ENCODE data around the gene BTBD9. TPM values are rescaled to one million over a fixed set of nuclear protein-coding genes. Genes with fewer than 3 reads are reported as not detected.

BTBD9 gene
- total and polyA plus RNA-seq, 2 donors (not counting 3 experiments of a cell fraction or from before 2014, with no cell fraction given): 4.9 to 15.0 TPM

DNA sequence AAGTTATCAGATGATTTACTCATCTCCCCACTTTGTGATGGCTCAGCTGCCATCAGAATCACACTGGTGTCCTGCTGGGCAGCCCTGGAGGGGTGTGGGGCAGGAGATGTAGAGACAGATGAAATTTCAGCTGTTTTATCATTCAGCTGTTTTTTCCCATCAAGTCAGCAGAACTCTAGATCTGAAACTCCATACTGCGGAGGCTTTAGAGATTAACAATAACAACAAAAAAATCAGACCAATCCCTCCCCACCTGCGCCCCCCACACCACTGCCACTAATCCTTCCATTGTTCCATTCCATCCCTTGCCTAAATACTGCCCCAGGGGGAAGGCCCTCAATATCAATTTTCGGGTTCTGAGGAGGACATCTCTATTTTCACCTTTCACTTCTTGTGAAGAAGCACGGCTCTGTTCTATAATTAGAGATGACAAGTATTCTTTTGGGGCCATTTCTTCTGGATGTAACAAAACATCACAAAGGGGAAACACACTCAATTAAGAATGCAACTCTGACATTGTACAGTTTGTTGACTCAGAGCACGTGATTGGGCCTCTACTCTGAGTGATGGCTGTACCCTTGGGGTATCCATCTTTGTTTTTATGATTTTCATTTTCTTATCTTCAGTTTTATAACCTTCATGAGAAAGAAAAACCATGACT is 423.9 kb downstream of the BTBD9 start:
- dilution Hi-C loops (cut with MboI; ENCODE audit: extremely low pct_ligation_motif_present, low sequenced_read_pairs): no loop called here
- H3K9ac ChIP-seq (replicated peaks; ENCODE audit: extremely low read depth, insufficient read depth, low read length): no peak overlapping the region
- POLR2A ChIA-PET: no interaction called here
- H3K4me2 ChIP-seq (ENCODE audit: insufficient read depth, low read length): no peak overlapping the region
- H3K4me3 ChIP-seq (replicated peaks in 1 of 3; ENCODE audit: insufficient read depth in 1 of 3, low read depth in 1 of 3, low read length in 3 of 3): no peak overlapping the region
- H3K27ac ChIP-seq (ENCODE audit: insufficient read depth, low read depth, low read length): no peak overlapping the region
- TF ChIP-seq CTCF (IDR thresholded peaks at IDR 0.05; ENCODE audit: extremely low read depth in 1 of 2, insufficient read depth in 1 of 2, low read depth in 1 of 2, low read length in 2 of 2): no peak
- no peak for TF ChIP-seq FOS (IDR thresholded peaks at IDR 0.05; ENCODE audit: borderline replicate concordance, insufficient read depth, low read length)
- TF ChIP-seq MAX (IDR thresholded peaks at IDR 0.05; ENCODE audit: insufficient read depth, insufficient read length): no peak
- no peak for TF ChIP-seq EZH2 (IDR thresholded peaks at IDR 0.05; ENCODE audit: borderline replicate concordance, low read depth, low read length, severe bottlenecking)
- no peak for TF ChIP-seq POLR2A (IDR thresholded peaks at IDR 0.05; ENCODE audit: low read depth, low read length)
- TF ChIP-seq POLR2AphosphoS5 (IDR thresholded peaks at IDR 0.05; ENCODE audit: insufficient read depth, low read depth, low read length): no peak
- TF ChIP-seq JUN (IDR thresholded peaks at IDR 0.05; ENCODE audit: borderline replicate concordance, insufficient read depth, insufficient read length, low read depth): no peak
- no peak for TF ChIP-seq MYC (IDR thresholded peaks at IDR 0.05; ENCODE audit: low read depth, low read length)
- no peak for TF ChIP-seq GATA2 (IDR thresholded peaks at IDR 0.05; ENCODE audit: insufficient read depth, insufficient read length, low read depth, low read length)
- CTCF ChIA-PET: no interaction called here
- H3K4me1 ChIP-seq (ENCODE audit: control insufficient read depth, extremely low read depth, insufficient read depth, low read length): peaks cover 14% of the 10 kb centered on the region
- H3K9me1 ChIP-seq (replicated peaks; ENCODE audit: control insufficient read depth, extremely low read depth, insufficient read depth, low read length): no peaks in the 10 kb centered on the region
- H3K27me3 ChIP-seq (ENCODE audit: control insufficient read depth in 2 of 2, insufficient read depth in 2 of 2, low read length in 2 of 2): no peaks in the 10 kb centered on the region
- BruUV-seq (replicated peaks): no TSS peak
- no peaks in the 10 kb centered on the region for H4K20me1 ChIP-seq (replicated peaks; ENCODE audit: control insufficient read depth, extremely low read depth, insufficient read depth, low read length)
- FAIRE-seq: no peak
- intact Hi-C loops (cut with micrococcal nuclease): no loop called here
- no peak for DNase-seq (ENCODE audit: low read depth, low spot score)
- H2AFZ ChIP-seq (ENCODE audit: low read depth, low read length): no peak overlapping the region
- H3K36me3 ChIP-seq (ENCODE audit: control insufficient read depth in 2 of 2, extremely low read depth in 1 of 2, insufficient read depth in 2 of 2, low read length in 2 of 2): no peaks in the 10 kb centered on the region
- H3K9me3 ChIP-seq (replicated peaks; ENCODE audit: control insufficient read depth, insufficient read depth, low read length): no peaks in the 10 kb centered on the region
- H3K79me2 ChIP-seq (ENCODE audit: control insufficient read depth, insufficient read depth, low read length): no peaks in the 10 kb centered on the region

All from endothelial cell of umbilical vein (primary cell).